ENCODE results near the gene FER.
"Not testable (repeated sequence)": the region's sequence is repeated elsewhere in the genome, so short reads cannot be mapped to it uniquely, and the experiment has no call there.

FER gene

GRCh38 chr5:108867656-108868055 lies 120.0 kb downstream of the FER start:
- DNase-seq (ENCODE audit: insufficient read length, low spot score) (no peak), FAIRE-seq (peak; percentile 52)

- FAIRE-seq (no peak), DNase-seq (ENCODE audit: insufficient read length, low spot score) (no peak)
Measured at GRCh38 chr5:108869066-108869465, 121.4 kb downstream of the FER start.

DNA sequence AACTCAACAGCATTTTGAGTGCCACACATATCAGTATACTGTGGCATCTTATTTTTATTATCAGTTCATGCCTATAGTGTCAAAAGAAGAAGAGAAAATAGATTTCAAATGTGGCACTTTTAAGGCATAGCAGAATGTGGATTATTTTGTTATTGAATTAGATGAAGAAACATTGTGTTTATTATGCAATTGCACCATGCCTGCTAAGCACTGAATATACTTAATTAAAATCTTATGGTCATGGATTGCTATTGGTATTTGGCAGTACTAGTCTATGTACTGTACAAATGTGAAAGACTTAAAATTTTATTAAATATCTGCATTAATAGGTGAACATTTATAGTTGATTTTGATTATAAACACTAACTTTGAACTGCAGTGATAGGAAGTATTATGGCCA lies 128.8 kb downstream of the FER start:
- no peak for DNase-seq (ENCODE audit: insufficient read length, low spot score)
- FAIRE-seq, result no peak

DNA sequence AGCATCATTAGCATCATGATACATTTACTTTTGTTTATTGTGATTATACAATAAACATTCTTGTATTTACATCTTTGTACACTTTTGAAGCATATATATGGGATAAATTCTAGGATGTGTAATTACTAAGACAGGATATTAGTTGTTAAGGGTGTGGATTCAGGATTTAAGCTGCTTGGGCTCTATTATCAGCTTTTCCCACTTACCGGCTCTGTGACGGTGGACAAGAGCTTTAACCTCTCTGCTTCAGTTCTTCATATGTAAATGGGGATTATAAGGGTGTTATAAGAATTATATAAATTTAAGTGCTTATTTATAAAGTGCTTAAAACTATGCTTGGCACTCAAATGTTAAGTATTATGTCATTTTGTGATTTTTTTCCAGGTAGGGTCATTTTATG lies 131.1 kb downstream of the FER start:
- DNase-seq (ENCODE audit: insufficient read length, low spot score), result no peak
- FAIRE-seq, result no peak

GRCh38 chr5:108881133-108881532 lies 133.4 kb downstream of the FER start:
- DNase-seq (ENCODE audit: insufficient read length, low spot score) (no peak), FAIRE-seq (no peak)

DNA sequence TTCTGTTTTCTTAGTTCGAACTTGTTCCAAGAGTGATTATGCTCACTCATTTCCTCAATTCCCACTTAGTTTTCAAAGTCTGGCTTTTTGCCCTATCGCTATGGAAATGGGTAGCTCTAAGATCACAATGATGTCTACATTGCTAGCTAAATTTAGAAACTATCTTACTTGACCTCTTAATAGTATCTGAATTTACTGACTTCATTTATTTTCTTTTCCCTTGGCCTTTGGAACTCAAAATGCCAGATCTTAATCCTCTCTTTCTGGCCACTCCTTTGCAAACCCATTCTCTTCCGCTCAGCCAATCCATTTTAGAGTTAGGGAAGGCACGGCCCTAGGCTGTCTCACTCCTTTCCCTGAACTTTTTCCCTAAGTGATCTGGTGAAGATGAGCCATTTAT lies 137.0 kb downstream of the FER start:
- DNase-seq (ENCODE audit: insufficient read length, low spot score) (no peak), FAIRE-seq (no peak)

DNA sequence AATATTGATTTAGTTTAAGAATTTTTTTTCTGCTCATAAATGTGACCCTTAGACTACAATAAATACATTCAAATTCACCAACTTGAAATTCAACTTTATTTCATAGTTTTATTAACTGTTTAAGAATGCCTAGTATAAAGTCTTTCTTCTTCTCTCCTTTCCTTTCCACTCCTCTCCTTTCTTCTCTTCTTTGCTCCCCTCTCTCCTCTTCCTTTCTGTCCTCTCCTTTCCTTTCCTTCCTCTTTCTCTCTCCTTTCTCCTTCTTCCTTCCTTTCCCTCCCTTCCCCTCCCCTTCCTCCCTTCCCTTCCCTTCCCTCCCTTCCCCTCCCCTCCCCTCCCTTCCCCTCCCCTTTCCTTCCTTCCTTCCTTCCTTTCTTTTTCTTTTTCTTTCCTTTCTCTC lies 150.6 kb downstream of the FER start:
- FAIRE-seq (no peak), DNase-seq (ENCODE audit: insufficient read length, low spot score) (no peak)

GRCh38 chr5:108898707-108899106 lies 151.0 kb downstream of the FER start:
- DNase-seq (ENCODE audit: insufficient read length, low spot score), result no peak

GRCh38 chr5:108899244-108899643 lies 151.5 kb downstream of the FER start:
- FAIRE-seq; DNase-seq (ENCODE audit: insufficient read length, low spot score): not testable (repeated sequence)

More at GRCh38 chr5:108898707-108899106, 151.0 kb downstream of the FER start:
- no peak for FAIRE-seq

GRCh38 chr5:108900668-108901067 lies 153.0 kb downstream of the FER start:
- no peak for DNase-seq (ENCODE audit: insufficient read length, low spot score)
- no peak for FAIRE-seq

DNA sequence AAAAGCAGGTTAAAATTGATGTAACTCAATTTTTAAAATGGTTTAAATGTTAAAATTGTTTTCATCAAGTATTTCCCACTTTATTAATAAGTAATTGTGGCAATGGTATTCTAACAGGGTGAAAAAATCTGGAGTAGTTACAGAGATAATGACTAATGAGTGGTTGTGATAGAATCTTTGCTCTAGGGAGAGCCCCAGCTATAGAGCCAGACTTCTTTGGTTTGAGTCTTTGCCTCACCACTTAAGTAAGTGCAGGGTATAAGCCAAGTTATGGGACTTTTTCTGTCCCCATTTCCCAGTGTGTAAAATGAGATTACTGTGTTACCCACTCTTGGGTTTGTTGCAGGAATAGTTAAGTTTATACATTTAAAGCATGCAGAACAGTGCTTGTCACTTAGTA lies 158.1 kb downstream of the FER start:
- no peak for FAIRE-seq
- no peak for DNase-seq (ENCODE audit: insufficient read length, low spot score)

DNA sequence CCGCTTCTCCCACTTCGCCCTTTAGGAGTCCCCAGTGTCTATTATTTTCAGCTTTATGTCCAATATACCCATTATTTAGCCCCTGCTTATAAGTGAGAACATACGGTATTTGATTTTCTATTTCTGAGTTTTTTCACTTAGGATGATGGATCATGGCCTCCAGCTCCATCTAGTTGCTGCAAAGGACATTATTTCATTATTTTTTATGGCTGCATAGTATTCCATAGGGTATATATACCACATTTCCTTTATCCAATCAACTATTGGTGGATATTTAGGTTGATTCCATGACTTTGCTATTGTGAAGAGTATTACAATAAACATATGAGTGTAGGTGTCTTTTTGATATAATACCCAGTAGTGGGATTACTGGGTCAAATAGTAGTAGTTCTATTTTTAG lies 162.9 kb downstream of the FER start:
- peak; percentile 35 for FAIRE-seq
- DNase-seq (ENCODE audit: insufficient read length, low spot score), result no peak

- FAIRE-seq (peak; percentile 68), DNase-seq (ENCODE audit: insufficient read length, low spot score) (no peak)
Measured at GRCh38 chr5:108911055-108911454, 163.4 kb downstream of the FER start.

GRCh38 chr5:108917596-108917995 lies 169.9 kb downstream of the FER start:
- FAIRE-seq, result no peak
- DNase-seq (ENCODE audit: insufficient read length, low spot score), result no peak

GRCh38 chr5:108919591-108920326 lies 172.1 kb downstream of the FER start:
- FAIRE-seq, result peak; percentile 82
- no peak for DNase-seq (ENCODE audit: insufficient read length, low spot score)

- no peak for DNase-seq (ENCODE audit: insufficient read length, low spot score)
- peak; percentile 74 for FAIRE-seq
Measured at GRCh38 chr5:108924457-108924961, 176.8 kb downstream of the FER start.

DNA sequence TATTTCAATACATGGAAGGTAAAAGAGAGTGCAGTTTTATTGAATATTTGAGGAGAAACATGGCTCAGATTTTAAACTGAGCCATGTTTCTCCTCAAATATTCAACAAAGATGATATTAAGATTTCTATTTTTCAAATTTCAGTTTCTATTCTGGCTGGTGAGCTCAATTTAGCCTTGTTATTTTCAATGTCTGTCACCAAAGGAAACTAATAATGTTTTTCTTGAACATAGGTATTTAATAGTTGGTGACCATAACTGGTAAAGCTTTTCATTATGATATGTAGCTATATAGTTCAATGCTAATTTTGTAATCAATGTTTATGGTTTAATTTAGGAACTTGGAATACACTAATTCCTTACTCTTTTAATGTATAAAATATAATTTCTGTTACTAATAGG lies 177.4 kb downstream of the FER start:
- FAIRE-seq (peak; percentile 61), DNase-seq (ENCODE audit: insufficient read length, low spot score) (no peak)

DNA sequence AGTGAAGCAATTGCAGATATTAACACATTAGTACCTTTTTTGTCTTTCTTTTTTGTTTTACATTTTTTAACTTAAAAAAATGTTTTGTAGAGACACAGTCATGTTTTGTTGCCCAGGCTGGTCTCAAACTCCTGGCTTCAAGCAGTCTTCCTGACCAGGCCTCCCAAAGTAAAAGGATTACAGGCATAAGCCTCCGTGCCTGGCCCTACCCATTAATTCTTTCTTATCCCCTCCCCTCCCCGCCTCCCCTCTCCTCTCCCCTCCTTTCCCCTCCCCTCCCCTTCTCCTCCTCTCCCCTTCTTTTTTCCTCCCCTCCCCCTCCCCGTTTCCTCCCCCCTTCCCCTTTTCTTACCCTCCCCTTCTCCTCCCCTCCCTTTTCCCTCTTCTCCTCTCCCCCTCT lies 182.4 kb downstream of the FER start:
- no peak for FAIRE-seq
- no peak for DNase-seq (ENCODE audit: insufficient read length, low spot score)

- FAIRE-seq (no peak), DNase-seq (ENCODE audit: insufficient read length, low spot score) (no peak)
Measured at GRCh38 chr5:108935611-108936010, 187.9 kb downstream of the FER start.

GRCh38 chr5:108937221-108937620 lies 189.5 kb downstream of the FER start:
- DNase-seq (ENCODE audit: insufficient read length, low spot score) (no peak), FAIRE-seq (no peak)

GRCh38 chr5:108940506-108940905 lies 192.8 kb downstream of the FER start:
- FAIRE-seq (no peak), DNase-seq (ENCODE audit: insufficient read length, low spot score) (no peak)

- FAIRE-seq (no peak), DNase-seq (ENCODE audit: insufficient read length, low spot score) (no peak)
Measured at GRCh38 chr5:108941746-108942145, 194.0 kb downstream of the FER start.

DNA sequence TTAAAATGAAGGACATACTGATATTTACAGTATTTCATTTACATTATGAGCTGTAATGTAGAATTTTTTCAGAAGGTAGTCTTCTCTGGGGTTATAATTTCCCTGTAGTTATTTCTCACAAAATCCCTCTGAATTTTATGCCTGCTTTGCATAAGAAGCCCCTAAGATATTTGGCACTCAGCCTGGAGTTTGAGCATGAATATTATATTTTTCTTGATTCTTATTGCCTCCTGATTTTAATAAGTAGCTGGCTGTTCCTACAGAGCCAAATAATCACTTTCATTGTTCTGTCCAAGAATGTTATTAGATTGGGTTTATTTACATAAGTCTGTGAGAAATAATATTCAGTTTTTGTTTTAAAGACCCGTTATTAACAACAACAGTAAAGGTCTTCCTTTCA lies 195.0 kb downstream of the FER start:
- FAIRE-seq (peak; percentile 18), DNase-seq (ENCODE audit: insufficient read length, low spot score) (no peak)
